GM12874 (cell line): Measurements from ENCODE around the gene HOOK2.

Experiments used
- CTCF ChIP-seq: IDR thresholded peaks from 2 replicates; pipeline ENCODE4 v1.5.1; 2011; ENCODE audit warnings: low read depth, mild to moderate bottlenecking, control low read depth, low read length, moderate library complexity; ENCODE audit not compliant: insufficient read depth

HOOK2 gene

DNA sequence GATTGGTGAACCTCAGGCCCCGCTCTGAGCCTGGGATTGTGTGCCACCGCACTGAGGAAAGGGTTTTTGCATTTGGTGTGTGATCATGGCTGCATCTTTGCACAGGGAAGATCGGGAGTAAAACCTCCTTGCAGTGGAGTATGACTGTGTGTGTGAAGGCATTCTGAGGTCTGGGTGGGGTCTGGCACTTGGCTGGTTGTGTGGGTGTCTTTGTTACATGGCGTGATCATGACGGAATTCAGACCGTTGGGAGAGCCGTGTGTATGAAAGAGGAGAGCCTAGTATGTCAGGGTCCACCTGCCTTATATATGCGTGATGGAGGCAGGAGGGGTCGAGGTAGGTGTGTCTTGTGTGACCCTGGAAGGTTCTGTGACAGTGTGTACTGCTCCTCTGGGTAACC, 24.5 kb downstream of the HOOK2 start:
- TF ChIP-seq CTCF = no peak

DNA sequence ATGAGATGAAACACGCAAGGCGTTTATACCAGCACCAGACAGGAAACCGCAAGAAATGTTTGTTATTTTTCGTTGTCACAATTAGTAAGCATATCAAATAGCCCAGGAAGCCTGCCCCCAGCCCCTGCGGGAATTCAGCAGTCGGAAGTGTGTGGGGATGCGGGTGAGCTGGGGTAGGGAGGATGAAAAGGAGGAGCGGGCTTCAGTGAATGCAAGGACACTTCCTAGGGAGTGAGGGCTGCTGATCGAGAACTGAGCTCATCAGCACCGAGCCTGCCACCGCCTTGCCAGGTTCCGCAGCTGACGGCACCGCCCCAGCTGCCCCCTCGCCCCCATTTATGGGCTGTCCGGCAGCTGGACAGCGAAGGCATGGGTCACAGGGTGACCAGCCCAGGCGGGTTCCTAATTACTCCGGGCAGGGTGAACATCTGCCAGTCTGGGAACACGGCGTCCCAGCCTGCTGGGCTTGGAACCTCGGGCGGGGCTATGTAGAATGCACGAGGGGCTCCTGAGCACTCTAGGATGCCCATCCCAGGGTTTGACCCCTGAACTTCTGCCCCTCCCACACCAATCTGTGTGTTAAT, 25.3 kb downstream of the HOOK2 start:
- TF ChIP-seq CTCF = no peak

DNA sequence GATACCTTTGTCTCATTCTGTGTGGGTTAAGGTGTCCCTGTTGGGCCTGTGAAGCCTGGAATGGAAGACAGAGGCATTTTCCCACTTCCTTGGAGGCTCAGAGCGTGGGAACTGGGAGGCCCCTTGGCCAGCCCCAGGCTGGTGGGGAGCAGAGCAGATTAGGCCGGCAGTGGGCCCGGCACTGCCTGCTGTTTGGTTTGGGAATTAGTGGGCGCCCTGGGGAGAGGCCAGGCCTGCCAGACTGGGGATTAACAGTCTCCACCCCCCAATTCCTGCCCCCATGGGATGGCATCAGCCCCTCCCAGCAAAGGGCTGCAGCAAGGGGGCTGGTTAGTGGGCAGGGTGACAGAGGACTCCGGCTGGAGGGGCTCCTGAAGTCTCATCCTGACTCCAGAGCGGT, 26.9 kb downstream of the HOOK2 start:
- no peak for TF ChIP-seq CTCF

- no peak for TF ChIP-seq CTCF
These were observed 30.0 kb downstream of the HOOK2 start for GRCh38 chr19:12745166-12745897.

GRCh38 chr19:12737835-12738351, 37.5 kb downstream of the HOOK2 start:
- no peak for TF ChIP-seq CTCF

DNA sequence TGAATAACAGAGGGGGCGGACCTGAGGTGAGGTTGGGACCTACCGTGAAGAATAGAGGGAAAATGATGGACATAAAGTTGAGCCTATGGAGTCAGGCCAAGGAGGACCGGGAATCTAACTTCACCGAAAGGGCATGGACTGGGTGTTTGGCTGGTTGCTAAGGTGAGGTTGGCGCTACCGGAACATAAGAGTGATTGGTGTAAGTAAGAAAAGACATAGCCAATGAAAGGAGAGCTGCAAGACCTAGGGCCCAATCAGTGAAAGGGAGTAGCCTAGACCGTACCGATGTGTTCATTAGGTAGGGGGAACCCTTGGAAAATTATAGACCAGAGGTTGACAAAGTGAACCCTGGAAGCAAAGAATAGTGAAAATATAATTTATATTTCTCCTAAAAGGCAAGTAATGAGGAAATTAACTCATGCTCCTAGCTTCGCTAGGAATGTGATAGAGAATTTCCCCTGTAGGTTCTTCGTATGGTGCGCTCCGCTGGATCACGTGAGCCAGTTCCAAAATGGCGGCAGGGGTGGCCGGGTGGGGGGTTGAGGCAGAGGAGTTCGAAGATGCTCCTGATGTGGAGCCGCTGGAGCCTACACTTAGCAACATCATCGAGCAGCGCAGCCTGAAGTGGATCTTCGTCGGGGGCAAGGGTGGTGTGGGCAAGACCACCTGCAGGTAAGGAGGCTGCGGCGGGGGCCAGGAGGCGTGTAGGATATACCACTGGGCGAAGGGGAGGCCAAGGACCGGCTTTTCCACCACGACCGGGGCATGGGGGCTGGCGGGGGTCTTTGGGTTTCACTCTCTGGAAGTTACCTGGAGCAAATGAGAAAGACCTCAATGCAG, 38.1 kb downstream of the HOOK2 start, which contains the start of gene GET3:
Gene GET3 (plus strand): TSS at position 503 of the 840 bp plus-strand sequence. CDS start 9 bp downstream, at position 512.
- no peak for TF ChIP-seq CTCF
